ENCODE data around the gene KRTAP10-10. TPM values are rescaled to one million over a fixed set of nuclear protein-coding genes. Genes with fewer than 3 reads are reported as not detected.
A peak's percentile ranks its signal among the peaks of the same experiment; 100 is the strongest.
"Not testable (repeated sequence)": the region's sequence is repeated elsewhere in the genome, so short reads cannot be mapped to it uniquely, and the experiment has no call there.

KRTAP10-10 gene
- total RNA-seq, result not detected in 2 replicates

GRCh38 chr21:44637018-44637850 lies at the start of gene KRTAP10-10:
TSS of gene KRTAP10-10 (plus strand) at chr21:44637356. CDS start at chr21:44637418, 62 bp downstream.
- Histone ChIP-seq H3K36me3 (ENCODE audit: control insufficient read depth, insufficient read depth, low read length) (no peaks in the 10 kb centered on the region), H3K27me3 (ENCODE audit: control insufficient read depth, insufficient read depth, low read length) (no peaks in the 10 kb centered on the region), H3K4me3 (ENCODE audit: low read depth, low read length) (no peak within 1 kb of the TSS)
- no peak for DNase-seq (ENCODE audit: low read depth)
- FAIRE-seq, result peak; percentile 92
- TF ChIP-seq CTCF (IDR thresholded peaks at IDR 0.05; ENCODE audit: insufficient read depth, low read length, severe bottlenecking), result no peak

GRCh38 chr21:44589094-44589493 lies 48.1 kb upstream of the KRTAP10-10 start:
- no peak for FAIRE-seq
- H3K4me3 ChIP-seq (ENCODE audit: low read depth, low read length), result no peak overlapping the region
- H3K27me3 ChIP-seq (ENCODE audit: control insufficient read depth, insufficient read depth, low read length), result no peaks in the 10 kb centered on the region

GRCh38 chr21:44589586-44590305 lies 47.4 kb upstream of the KRTAP10-10 start:
- no peak for TF ChIP-seq CTCF (IDR thresholded peaks at IDR 0.05; ENCODE audit: insufficient read depth, low read length, severe bottlenecking)
- DNase-seq (ENCODE audit: low read depth), result no peak
- Histone ChIP-seq H3K36me3 (ENCODE audit: control insufficient read depth, insufficient read depth, low read length) (no peaks in the 10 kb centered on the region), H3K27me3 (ENCODE audit: control insufficient read depth, insufficient read depth, low read length) (no peaks in the 10 kb centered on the region), H3K4me3 (ENCODE audit: low read depth, low read length) (no peak overlapping the region)
- FAIRE-seq, result no peak

More at GRCh38 chr21:44589094-44589493, 48.1 kb upstream of the KRTAP10-10 start:
- TF ChIP-seq CTCF (IDR thresholded peaks at IDR 0.05; ENCODE audit: insufficient read depth, low read length, severe bottlenecking), result no peak
- no peaks in the 10 kb centered on the region for H3K36me3 ChIP-seq (ENCODE audit: control insufficient read depth, insufficient read depth, low read length)
- DNase-seq (ENCODE audit: low read depth), result no peak

- no peak for DNase-seq (ENCODE audit: low read depth)
- FAIRE-seq, result no peak
- Histone ChIP-seq H3K27me3 (ENCODE audit: control insufficient read depth, insufficient read depth, low read length) (no peaks in the 10 kb centered on the region), H3K36me3 (ENCODE audit: control insufficient read depth, insufficient read depth, low read length) (no peaks in the 10 kb centered on the region), H3K4me3 (ENCODE audit: low read depth, low read length) (no peak overlapping the region)
- TF ChIP-seq CTCF (IDR thresholded peaks at IDR 0.05; ENCODE audit: insufficient read depth, low read length, severe bottlenecking), result no peak
Observed at GRCh38 chr21:44590311-44590721, 46.8 kb upstream of the KRTAP10-10 start.

- not testable (repeated sequence) for H3K36me3 ChIP-seq (ENCODE audit: control insufficient read depth, insufficient read depth, low read length); DNase-seq (ENCODE audit: low read depth); H3K27me3 ChIP-seq (ENCODE audit: control insufficient read depth, insufficient read depth, low read length); H3K4me3 ChIP-seq (ENCODE audit: low read depth, low read length); FAIRE-seq
Observed at GRCh38 chr21:44590897-44591800, 46.0 kb upstream of the KRTAP10-10 start.

GRCh38 chr21:44591801-44592130 lies 45.4 kb upstream of the KRTAP10-10 start:
- not testable (repeated sequence) for H3K4me3 ChIP-seq (ENCODE audit: low read depth, low read length); H3K36me3 ChIP-seq (ENCODE audit: control insufficient read depth, insufficient read depth, low read length); FAIRE-seq; DNase-seq (ENCODE audit: low read depth); H3K27me3 ChIP-seq (ENCODE audit: control insufficient read depth, insufficient read depth, low read length)

Data from bronchial epithelial cell (primary cell).